Embryonic facial prominence (tissue), 1 donor: Measurements from ENCODE around the gene MYBBP1A.

Experiments
- DNase-seq: peaks from one replicate; pipeline ENCODE4 v3.0.0-alpha.2; 2016; ENCODE audit errors: extremely low spot score

MYBBP1A gene

DNA sequence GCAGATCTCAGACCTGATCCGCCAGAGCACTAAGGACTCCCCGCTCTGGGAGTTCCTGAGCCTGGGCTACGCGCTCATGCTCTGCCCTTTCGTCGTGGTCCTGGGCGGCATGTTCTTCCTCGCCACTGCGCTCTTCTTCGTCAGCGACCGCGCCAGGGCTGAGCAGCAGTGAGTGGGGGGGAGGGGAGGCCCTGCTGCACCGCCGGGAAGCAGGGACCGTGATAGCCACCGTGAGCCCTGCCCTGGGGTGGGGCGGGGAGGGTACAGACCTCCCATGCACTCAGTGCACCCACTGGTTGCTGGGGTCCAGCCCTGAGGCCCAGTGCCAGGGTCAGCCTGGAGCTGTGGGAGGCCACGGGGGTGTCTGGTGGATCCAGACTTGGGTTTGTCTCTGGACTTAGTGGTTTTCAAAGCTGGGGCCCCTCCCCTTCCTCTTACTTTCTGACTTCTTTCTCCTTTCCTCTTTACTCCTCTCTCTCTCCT, 18.9 kb downstream of the MYBBP1A start:
- no peak for DNase-seq

DNA sequence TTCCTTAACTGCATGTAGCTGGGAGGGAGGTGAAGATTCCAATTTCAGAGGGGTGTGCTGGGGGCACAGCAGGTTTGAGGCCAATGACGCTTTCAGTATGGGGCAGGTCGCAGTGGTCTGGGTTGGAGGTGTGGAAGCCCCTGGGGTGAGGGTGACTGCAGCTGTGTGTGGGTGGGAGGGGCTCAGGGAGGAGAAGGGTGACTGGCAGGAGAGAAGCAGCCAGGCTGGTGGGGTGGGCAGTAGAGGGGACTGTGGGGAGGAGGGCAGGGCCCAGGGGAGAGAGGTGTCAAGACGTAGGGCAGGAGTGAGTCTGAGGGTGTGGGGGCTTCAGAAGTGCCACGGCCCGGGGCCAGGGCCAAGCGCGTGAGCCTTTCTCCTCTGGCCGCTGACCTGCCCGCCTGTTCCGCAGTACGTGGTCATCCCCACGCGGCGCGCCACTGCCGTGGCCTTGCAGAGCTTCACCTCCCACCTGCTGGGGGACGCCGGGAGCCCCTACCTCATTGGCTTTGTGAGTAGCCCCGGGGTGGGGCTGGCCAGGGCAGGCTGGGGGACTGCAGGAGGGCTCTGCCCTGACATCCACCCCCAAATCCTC, 19.4 kb downstream of the MYBBP1A start:
- DNase-seq = no peak

DNA sequence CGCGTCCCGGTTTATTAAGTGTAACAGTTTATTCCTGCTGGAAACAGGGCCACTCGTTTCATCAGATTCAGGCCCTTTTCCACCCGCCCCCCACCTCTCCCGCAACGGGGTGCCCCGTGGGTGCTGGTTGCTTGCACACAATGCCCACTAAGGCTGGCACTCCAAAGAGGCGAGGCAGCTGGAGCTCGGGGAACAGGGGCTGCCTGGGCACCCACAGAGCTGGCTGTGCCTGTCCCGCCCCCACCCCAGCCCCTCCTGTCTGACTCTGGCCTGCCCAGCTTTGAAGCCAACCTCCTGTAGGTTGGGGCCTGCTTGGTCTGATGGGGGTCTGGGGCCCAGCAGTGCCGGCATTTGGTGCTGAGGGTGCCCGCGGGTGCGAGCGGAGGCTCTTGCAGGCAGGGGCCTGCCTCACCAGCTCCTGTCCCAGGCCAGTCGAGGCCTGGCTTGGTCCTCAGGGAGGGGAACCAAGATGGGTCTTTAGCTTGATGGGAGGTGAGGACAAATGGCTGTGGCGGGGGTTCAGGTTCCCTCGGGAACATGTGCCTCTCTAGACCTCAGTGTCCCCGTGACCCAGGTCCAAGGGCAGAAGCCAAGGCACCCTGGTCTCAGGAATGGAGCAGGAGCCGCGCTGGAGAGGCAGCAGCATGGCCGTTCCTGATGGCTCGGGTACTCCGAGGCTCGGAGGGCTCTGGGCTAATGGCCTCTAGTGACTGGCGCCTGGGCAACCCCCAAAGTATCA, 20.1 kb downstream of the MYBBP1A start:
- no peak for DNase-seq

DNA sequence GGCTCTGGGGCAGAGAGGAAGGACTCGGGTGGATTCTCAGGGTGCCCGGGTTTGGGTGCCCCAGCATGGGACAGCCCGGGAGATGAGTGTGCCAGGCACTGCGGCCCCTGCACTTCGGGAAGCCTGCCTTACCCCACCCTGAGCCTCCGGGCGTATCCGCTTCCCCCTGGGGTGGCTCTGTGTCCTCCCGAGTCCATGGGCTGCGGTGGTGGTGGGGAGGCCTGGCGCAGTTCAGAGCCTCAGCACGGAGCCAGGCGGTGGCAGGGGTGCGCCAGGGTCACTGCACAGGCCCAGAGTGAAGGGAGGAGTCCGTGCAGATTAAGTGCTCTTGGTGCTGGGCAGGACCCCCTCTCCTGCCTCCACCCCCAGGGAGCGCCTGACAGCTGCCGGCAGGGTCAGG, 20.7 kb downstream of the MYBBP1A start:
- DNase-seq = no peak

DNA sequence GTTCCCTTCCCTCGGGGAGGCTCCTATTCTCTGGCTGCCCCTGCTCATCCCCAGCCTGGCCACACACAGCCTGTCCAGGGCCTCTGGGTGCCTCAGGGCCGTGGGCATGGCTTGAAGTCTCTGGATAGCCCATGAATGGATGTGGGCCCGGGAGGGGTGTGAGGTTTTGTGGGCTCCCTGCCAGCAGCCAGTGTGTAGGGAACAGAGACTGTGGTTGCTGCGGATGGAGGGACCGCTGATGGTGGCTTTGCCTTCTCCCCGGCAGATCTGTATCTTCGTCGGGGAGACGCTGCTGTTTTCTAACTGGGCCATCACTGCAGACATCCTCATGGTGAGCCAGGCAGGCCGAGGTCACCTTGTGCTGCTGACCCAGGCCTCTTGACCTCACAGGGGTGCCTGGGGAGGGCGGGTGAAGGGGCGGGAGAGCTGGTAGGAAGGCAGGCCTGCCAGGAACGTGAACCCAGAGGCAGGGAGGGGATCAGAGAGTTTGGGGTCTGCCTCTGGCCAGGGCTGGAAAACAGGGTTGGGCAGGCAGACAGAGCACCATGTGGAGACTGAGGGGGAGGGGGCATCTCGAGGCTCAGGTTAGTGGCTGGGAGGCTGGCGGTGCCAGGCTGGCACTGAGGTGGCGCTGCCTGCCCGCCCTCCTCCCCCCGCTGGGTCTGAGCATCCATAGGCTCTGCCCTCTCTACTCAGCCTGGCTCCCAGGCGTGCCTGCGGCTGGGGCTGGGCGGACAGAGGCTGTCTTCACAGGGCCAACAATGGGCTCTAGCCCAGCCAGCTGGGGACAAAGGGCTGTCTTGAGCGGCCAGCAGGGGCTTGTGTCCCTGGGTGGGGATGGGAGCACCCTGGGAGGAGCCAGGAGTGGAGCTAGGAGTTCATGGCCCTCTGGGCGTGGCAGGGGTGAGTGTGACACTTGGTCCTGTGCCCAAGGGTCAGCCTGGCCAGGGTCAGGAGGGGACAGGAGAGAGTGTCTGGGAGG, 21.4 kb downstream of the MYBBP1A start:
- no peak for DNase-seq

GRCh38 chr17:4532860-4533522, 22.2 kb downstream of the MYBBP1A start:
- DNase-seq = no peak

GRCh38 chr17:4531988-4532736, 23.0 kb downstream of the MYBBP1A start:
- no peak for DNase-seq

DNA sequence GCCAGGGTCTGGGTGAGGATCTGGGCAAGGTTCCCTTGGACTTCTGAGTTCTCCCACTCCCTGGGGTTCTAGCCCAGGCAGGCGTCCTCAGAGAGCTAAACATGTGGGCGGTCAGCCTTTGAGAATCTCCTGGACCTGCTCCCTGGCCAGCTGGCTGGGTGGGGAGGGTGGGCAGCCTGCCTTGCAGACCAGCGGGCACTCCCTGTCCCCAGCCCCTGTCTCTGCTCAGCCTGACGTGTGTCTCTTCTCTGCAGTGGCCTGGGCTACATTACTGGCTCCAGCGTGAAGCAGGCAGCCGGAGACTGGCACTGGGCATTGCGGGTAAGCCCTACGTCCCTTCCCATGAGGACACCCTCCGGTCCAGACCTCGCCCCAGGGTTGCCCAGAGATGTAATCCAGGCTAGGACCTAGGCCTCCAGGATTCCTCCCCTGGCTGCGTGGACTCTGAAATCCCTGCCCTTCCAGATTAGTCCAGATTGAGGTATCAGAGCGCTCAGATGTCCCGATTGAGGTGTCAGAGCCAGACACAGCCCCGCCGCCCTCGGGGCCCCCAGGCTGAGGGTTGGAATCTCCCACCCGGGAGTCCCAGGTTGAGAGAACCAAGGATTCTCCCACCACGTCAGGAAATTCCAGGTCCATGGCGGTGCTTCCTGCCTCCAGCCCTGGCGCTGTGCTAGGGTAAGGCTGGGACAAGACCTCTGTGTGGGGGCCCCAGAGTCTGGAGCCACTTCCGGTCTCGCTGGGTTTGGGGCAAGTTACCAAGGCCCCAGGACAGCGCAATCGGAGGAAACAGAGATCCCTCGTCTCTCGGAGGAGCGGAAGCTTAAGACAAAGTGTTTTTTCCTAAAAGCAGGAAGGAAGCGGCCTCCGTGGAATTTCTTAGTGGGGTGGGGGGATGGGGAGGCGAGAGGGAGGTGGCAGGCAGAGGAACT, 24.1 kb downstream of the MYBBP1A start:
- no peak for DNase-seq

GRCh38 chr17:4529533-4530152, 25.5 kb downstream of the MYBBP1A start:
- no peak for DNase-seq

GRCh38 chr17:4527566-4528125, 27.5 kb downstream of the MYBBP1A start:
- no peak for DNase-seq

DNA sequence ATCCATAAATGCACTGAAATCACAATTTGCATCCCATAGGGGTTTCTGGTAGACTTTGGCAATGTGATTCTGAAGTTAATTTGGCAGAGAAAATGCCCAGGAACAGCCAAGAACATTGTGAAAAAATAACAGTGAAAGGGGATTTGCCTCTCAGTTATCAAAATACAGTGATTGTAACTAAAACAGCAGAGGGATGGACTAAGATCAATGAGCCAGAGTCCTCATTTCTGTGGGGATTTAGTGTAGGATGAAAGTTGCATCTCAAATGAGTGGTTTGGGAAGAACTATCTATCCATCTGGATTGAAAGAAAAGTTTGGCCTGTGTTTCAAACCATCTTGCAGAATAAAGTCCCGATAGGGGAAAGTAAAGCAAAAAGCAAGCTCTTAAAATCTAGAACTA, 28.1 kb downstream of the MYBBP1A start:
- no peak for DNase-seq

GRCh38 chr17:4525691-4526397, 29.3 kb downstream of the MYBBP1A start:
- no peak for DNase-seq

DNA sequence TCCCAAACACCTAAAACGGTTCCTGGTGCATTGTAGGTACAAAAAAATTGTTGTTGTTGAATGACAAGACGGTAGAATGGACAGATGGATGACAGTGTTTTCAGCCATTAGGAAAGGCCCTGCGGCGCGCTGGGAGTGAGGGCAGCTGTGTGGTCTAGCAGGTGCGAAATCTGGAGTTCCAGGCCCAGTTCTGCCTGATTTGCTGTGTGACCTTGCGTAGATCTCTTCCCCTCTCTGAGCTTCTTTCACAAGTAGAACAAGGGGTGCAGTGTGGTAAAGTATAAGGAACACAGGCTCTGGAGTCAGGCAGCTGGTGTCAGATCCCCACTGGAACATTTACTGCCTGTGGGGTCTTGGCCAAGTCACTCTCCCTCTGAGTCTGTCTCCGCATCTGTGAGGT, 31.2 kb downstream of the MYBBP1A start:
- no peak for DNase-seq

- no peak for DNase-seq
These were observed 32.5 kb downstream of the MYBBP1A start for GRCh38 chr17:4522661-4523060.

GRCh38 chr17:4520894-4521600, 34.1 kb downstream of the MYBBP1A start:
- DNase-seq = no peak

GRCh38 chr17:4520060-4520893, 34.9 kb downstream of the MYBBP1A start:
- no peak for DNase-seq

DNA sequence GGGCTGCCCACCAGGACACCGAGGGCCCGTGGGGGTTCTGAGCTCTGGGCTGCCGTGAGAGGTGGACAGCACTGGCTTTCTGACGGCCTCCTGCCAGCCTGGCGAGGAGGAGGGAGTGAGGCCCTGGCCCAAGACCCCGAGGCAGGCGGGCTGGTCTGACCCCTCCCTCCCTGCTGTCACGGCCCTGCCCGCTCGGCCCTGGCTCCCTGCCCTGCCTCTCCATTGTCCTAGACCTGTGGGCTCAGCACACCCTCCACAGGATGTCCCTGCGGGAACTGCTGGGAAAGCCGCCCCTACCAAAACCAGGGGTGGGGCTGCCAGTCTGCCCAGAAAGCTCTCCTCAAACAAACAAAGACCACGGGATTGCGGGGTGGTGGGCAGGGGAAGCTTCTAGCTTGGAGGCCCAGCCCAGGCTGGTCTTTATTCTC, 35.8 kb downstream of the MYBBP1A start:
- no peak for DNase-seq
